NCI-H1436 treated with DMSO at 0.1 percent for 48 hours (cell line): Measurements from ENCODE around the gene PRM3.

ENCODE experiments used
- DNase-seq: peaks from one replicate; lab custom pipeline; 2025; lab: John Stamatoyannopoulos, UW

PRM3 gene

GRCh38 chr16:11242658-11243057 is 30.8 kb downstream of the PRM3 start:
- DNase-seq, result no peak

- DNase-seq, result no peak
Measured at GRCh38 chr16:11241480-11242204, 31.8 kb downstream of the PRM3 start.

- DNase-seq, result no peak
Measured at GRCh38 chr16:11240636-11241473, 32.6 kb downstream of the PRM3 start.

GRCh38 chr16:11239644-11240632 is 33.5 kb downstream of the PRM3 start:
- DNase-seq, result no peak

- DNase-seq, result no peak
Measured at GRCh38 chr16:11238272-11239202, 34.9 kb downstream of the PRM3 start.

- DNase-seq, result no peak
Measured at GRCh38 chr16:11236461-11237254, 36.8 kb downstream of the PRM3 start.

GRCh38 chr16:11235703-11235991 is 37.8 kb downstream of the PRM3 start:
- DNase-seq, result no peak

- no peak for DNase-seq
Measured at GRCh38 chr16:11234884-11235702, 38.3 kb downstream of the PRM3 start.

GRCh38 chr16:11233727-11234376 is 39.6 kb downstream of the PRM3 start:
- DNase-seq, result no peak

GRCh38 chr16:11232852-11233726 is 40.3 kb downstream of the PRM3 start:
- no peak for DNase-seq

GRCh38 chr16:11232302-11232851 is 41.1 kb downstream of the PRM3 start:
- no peak for DNase-seq

- DNase-seq, result no peak
Measured at GRCh38 chr16:11231367-11231970, 42.0 kb downstream of the PRM3 start.

- no peak for DNase-seq
Measured at GRCh38 chr16:11229906-11230305, 43.5 kb downstream of the PRM3 start.

GRCh38 chr16:11229432-11229831 is 44.0 kb downstream of the PRM3 start:
- no peak for DNase-seq

- DNase-seq, result no peak
Measured at GRCh38 chr16:11225677-11226549, 47.5 kb downstream of the PRM3 start.
